GM12891 (cell line): ENCODE data around the gene CDC14B. TPM values are rescaled to one million over a fixed set of nuclear protein-coding genes. Genes with fewer than 3 reads are reported as not detected.
"Not testable (repeated sequence)": the region's sequence is repeated elsewhere in the genome, so short reads cannot be mapped to it uniquely, and the experiment has no call there.

ENCODE experiments used
- DNase-seq: peaks from one replicate; pipeline ENCODE4 v3.0.0; 2011; ENCODE audit warnings: low spot score; ENCODE audit not compliant: insufficient read length
- FAIRE-seq: peaks from 2 replicates; lab custom pipeline; 2011; peaks lifted over from hg19 to GRCh38; lab: Jason Lieb, UNC
- PAX5 ChIP-seq: IDR thresholded peaks from 2 replicates; pipeline ENCODE4 v1.6.1; 2011; ENCODE audit warnings: low read length, moderate library complexity, mild to moderate bottlenecking; ENCODE audit not compliant: insufficient read depth, severe bottlenecking
- POLR2A ChIP-seq: IDR thresholded peaks from 2 replicates; pipeline ENCODE4 v1.6.1; 2011; ENCODE audit warnings: low read depth, low read length, control low read depth
- POLR2AphosphoS5 ChIP-seq: IDR thresholded peaks from 2 replicates; pipeline ENCODE4 v1.6.1; 2011; ENCODE audit warnings: low read depth, low read length, control low read depth
- POU2F2 ChIP-seq: IDR thresholded peaks from 2 replicates; pipeline ENCODE4 v1.6.1; 2011; ENCODE audit warnings: low read depth, mild to moderate bottlenecking, control low read depth, low read length, moderate library complexity
- SPI1 ChIP-seq: IDR thresholded peaks from 2 replicates; pipeline ENCODE4 v1.6.1; 2011; ENCODE audit warnings: low read depth, low read length, control low read depth
- TAF1 ChIP-seq: IDR thresholded peaks from 2 replicates; pipeline ENCODE4 v1.6.1; 2011; ENCODE audit warnings: low read depth, low read length, control low read depth
- polyA plus RNA-seq: library from polyadenylated mRNA; unstranded; fragments of >200 nt; gene quantifications from one replicate; pipeline ENCODE4 v1.2.1, GENCODE V29; 2012; ENCODE audit warnings: low read depth, missing spikeins, inconsistent platforms; ENCODE audit not compliant: missing spikeins

The CDC14B gene
- polyA plus RNA-seq = 0.19 TPM

DNA sequence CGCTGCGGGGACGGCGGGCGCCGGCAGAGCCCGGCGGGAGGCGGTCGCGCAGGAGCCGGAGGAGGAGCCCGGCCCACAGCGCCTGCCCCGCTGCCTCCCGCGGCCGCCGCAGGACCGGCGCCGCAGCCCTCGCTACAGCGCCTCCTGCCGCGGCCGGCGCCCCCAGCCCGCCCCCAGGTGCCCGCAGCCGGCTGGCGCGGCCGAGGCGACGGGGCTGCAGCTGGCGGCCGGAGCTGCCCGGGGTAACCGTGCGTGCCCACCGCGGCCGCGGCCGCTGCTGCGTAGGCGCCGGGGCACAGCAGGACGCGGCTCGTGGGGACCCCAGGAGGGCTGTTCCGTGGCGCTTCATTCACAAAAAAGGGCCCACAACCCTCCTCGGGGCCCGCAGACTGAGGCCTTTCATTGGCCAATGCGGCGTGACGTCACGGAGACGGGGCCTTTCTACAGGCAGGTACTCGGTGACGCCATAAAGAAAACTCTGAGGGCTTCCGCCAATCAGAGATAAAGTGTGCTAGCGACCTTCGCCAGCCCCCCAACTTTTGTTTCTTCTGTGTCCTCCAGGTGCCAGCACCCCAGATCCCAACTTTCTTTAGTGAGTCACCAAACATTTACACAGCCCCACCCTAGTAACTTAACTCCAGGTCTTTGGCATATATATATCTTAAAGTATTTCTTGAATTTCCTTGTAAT lies at the start of gene CDC14B:
CDC14B (minus strand) TSS at position 353 of the 690 bp plus-strand sequence. CDS start 465 bp downstream, outside the sequence.
- no peak for TF ChIP-seq PAX5
- no peak for TF ChIP-seq POLR2AphosphoS5
- no peak for TF ChIP-seq TAF1
- no peak for TF ChIP-seq POLR2A
- no peak for TF ChIP-seq POU2F2
- TF ChIP-seq SPI1 = no peak
- FAIRE-seq (no peak), DNase-seq (peak; percentile 53)

DNA sequence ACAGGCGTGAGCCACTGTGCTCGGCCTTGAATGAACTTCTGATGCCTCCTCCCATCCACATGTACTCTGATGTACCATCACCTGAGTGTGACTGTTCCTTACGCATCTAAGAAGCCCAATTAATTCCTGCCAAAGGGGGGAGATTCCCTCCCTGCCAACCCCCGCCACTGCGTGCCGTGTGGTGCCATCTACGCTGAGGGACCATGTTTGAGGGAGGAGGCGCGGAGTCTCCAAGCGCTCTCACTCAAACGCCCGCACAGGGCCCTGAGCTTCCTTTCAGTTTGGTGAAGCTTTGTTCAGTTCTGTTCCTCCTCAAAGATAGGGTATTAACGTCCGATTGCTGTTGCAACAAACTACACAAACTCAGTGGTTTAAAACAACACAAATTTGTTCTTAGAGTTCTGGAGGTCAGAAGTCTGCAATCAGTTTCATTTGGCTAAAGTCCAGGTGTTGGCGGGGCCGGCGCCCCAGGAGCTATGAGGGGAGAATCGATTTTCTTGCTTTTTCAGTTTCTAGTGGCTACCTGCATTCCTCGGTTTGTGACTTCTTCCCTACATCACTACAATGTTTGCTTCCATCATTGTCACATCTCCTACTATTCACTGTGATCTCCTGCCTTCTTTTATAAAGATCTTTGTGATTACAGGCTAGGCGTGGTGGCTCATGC lies 49.4 kb upstream of the CDC14B start:
- no peak for TF ChIP-seq PAX5
- no peak for TF ChIP-seq TAF1
- no peak for TF ChIP-seq POLR2A
- TF ChIP-seq POU2F2 = no peak
- no peak for TF ChIP-seq SPI1
- TF ChIP-seq POLR2AphosphoS5 = no peak
- no peak for FAIRE-seq
- no peak for DNase-seq

- FAIRE-seq = no peak
Observed at GRCh38 chr9:96667363-96667728, 47.7 kb upstream of the CDC14B start.

GRCh38 chr9:96666653-96667362 lies 47.2 kb upstream of the CDC14B start:
- DNase-seq = peak; percentile 47
- not testable (repeated sequence) for FAIRE-seq

More at GRCh38 chr9:96667363-96667728, 47.7 kb upstream of the CDC14B start:
- DNase-seq = no peak
- TF ChIP-seq SPI1 (no peak), TAF1 (no peak), POLR2AphosphoS5 (no peak)

- no peak for FAIRE-seq
- no peak for TF ChIP-seq PAX5
- TF ChIP-seq POLR2AphosphoS5 = no peak
- TF ChIP-seq SPI1 = no peak
- no peak for TF ChIP-seq POU2F2
- TF ChIP-seq POLR2A = no peak
- TF ChIP-seq TAF1 = no peak
Observed at GRCh38 chr9:96665789-96666188, 46.1 kb upstream of the CDC14B start.

DNA sequence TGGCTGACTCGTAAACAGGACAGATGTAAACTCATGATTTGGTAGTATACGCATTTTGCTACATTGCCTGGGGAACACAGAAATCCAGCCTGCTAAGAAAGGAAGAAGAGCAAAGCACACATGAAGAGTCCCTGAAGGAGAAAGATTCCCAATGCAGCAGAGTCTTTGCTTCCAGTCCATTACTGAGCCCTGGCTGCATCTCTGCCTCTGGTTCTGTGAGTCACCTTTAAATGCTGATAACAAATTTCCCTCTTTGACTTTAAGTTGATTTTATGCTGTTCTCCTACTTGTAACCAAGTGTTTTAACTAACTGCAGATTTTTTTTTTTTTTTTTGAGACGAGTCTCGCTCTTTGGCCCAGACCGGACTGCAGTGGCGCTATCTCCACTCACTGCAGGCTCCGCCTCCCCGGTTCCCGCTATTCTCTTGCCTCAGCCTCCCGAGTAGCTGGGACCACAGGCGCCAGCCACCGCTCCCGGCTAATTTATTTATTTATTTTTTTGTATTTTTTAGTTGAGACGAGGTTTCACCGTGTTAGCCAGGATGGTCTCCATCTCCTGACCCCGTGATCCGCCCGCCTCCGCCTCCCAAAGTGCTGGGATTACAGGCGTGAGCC lies 44.0 kb upstream of the CDC14B start:
- FAIRE-seq (no peak), DNase-seq (no peak)
- no peak for TF ChIP-seq POLR2AphosphoS5
- no peak for TF ChIP-seq SPI1
- TF ChIP-seq POLR2A = no peak
- no peak for TF ChIP-seq PAX5
- no peak for TF ChIP-seq TAF1
- TF ChIP-seq POU2F2 = no peak

More at GRCh38 chr9:96665789-96666188, 46.1 kb upstream of the CDC14B start:
- DNase-seq = no peak

GRCh38 chr9:96661711-96662110 lies 42.1 kb upstream of the CDC14B start:
- FAIRE-seq (no peak), DNase-seq (no peak)
- TF ChIP-seq TAF1 = no peak
- TF ChIP-seq POU2F2 = no peak
- TF ChIP-seq PAX5 = no peak
- no peak for TF ChIP-seq SPI1
- no peak for TF ChIP-seq POLR2AphosphoS5
- TF ChIP-seq POLR2A = no peak

DNA sequence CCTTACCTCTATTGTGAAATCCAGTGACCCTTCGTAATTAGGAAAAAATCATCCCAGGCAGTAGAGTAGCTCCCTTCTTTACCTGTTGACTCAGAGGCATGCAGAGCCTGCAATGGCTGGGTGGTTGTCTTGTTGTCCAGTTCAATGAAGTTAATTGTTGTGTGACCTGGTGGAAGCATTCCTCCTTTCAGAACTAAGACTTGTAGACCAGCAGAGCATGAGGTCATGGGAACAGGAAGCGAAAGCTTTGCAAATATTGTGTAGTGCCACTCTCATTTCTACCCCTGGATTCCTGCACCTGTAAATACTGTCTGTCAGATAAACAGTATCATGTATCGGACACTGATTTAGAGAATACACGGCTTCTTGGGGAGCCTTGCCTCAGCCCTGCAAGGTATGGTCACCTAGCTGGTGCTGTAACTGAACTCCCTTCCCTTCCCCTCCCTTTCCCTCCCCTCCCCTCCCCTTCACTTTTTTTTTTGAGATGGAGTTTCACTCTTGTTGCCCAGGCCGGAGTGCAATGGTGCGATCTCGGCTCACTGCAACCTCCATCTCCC lies 41.1 kb upstream of the CDC14B start:
- TF ChIP-seq PAX5 (no peak), TAF1 (no peak), POLR2AphosphoS5 (no peak)
- DNase-seq (no peak), FAIRE-seq (no peak)

- FAIRE-seq (no peak), DNase-seq (no peak)
- TF ChIP-seq POLR2A (no peak), SPI1 (no peak), POLR2AphosphoS5 (no peak), POU2F2 (no peak), TAF1 (no peak), PAX5 (no peak)
Observed at GRCh38 chr9:96655198-96655851, 35.7 kb upstream of the CDC14B start, which contains the start of gene PRXL2C. Gene PRXL2C (minus strand): TSS chr9:96655317. CDS start chr9:96655281, 36 bp downstream.
